Measurements from ENCODE around the gene HYPK. TPM values are rescaled to one million over a fixed set of nuclear protein-coding genes. Genes with fewer than 3 reads are reported as not detected.

HYPK gene
- total RNA-seq, 1 experiment from 2014 or later: 20.6 TPM

GRCh38 chr15:43776101-43776717 is 24.2 kb upstream of the HYPK start:
- H3K9ac ChIP-seq (ENCODE audit: low read length): peak overlapping the region; percentile 86
- peaks cover 9 to 31% of the 10 kb centered on the region in 2 experiments for H3K4me1 ChIP-seq (ENCODE audit: control insufficient read depth in 1 of 2, insufficient read depth in 2 of 2, low read length in 2 of 2)
- peak overlapping the region; percentile 99 for H3K4me2 ChIP-seq (ENCODE audit: low read length)
- intact Hi-C loops (cut with micrococcal nuclease): loop anchor here (10.0 kb wide), 1 partner anchor 331 kb away; no protein-coding TSS in a partner anchor
- no peaks in the 10 kb centered on the region; the same call in 1 of the 2 replicates for H3K79me2 ChIP-seq (ENCODE audit: insufficient read depth, low read length)
- peak overlapping the region; percentile 90 to 98 for H3K4me3 ChIP-seq (replicated peaks in 1 of 2; ENCODE audit: low read depth in 1 of 2, low read length in 2 of 2)
- ATAC-seq (peak; percentile 26), DNase-seq (ENCODE audit: low read depth, low spot score) (no peak)
- no peaks in the 10 kb centered on the region for H3K9me3 ChIP-seq (ENCODE audit: control insufficient read depth in 1 of 2, insufficient read depth in 1 of 2, low read depth in 1 of 2, low read length in 2 of 2)
- BruUV-seq (replicated peaks): no TSS peak
- no peaks in the 10 kb centered on the region for H4K20me1 ChIP-seq (ENCODE audit: insufficient read depth)
- H3K9me2 ChIP-seq (ENCODE audit: insufficient read depth): no peaks in the 10 kb centered on the region
- peaks cover 23 to 25% of the 10 kb centered on the region in 2 experiments for H3K36me3 ChIP-seq (ENCODE audit: control insufficient read depth in 1 of 2, insufficient read depth in 2 of 2, low read length in 2 of 2)
- TF ChIP-seq ZFX (IDR thresholded peaks at IDR 0.05) (0 out of 2 replicates have a peak, but pooled peaks have one; percentile 17), ZNF274 (IDR thresholded peaks at IDR 0.05; ENCODE audit: low read depth, low read length) (no peak), EGR1 (IDR thresholded peaks at IDR 0.05; ENCODE audit: low read depth) (no peak), CEBPB (IDR thresholded peaks at IDR 0.05; ENCODE audit: low read depth) (no peak), EZH2 (IDR thresholded peaks at IDR 0.05) (no peak)
- H3K27ac ChIP-seq (ENCODE audit: low read depth, low read length): peak overlapping the region; percentile 69
- no peak overlapping the region for H2AFZ ChIP-seq (ENCODE audit: low read depth, low read length, poor library complexity, severe bottlenecking)
- no peaks in the 10 kb centered on the region for H3K27me3 ChIP-seq (ENCODE audit: insufficient read depth, low read length)
- ChIA-PET POLR2A (interaction anchor here (1.2 to 2.0 kb wide), 8 partner anchors 10 to 48 kb away, joined by 3 to 8 read pairs (median 4); partner anchors contain the start of genes HYPK, MFAP1, PDIA3 and SERF2), CTCF (interaction anchor here (1.1 to 2.3 kb wide), 7 partner anchors 8 to 448 kb away, joined by 3 to 12 read pairs (median 5); partner anchors contain the start of genes HYPK, PDIA3 and SERINC4), RAD21 (ENCODE audit: low non-redundant PET in 1 of 2, low total read pairs in 2 of 2, uncharacterized antibody in 2 of 2, unreplicated experiment in 2 of 2) (no interaction called here)

- Histone ChIP-seq H3K9me2 (ENCODE audit: insufficient read depth) (no peaks in the 10 kb centered on the region), H3K9me3 (ENCODE audit: control insufficient read depth in 1 of 2, insufficient read depth in 1 of 2, low read depth in 1 of 2, low read length in 2 of 2) (no peaks in the 10 kb centered on the region), H3K4me1 (ENCODE audit: control insufficient read depth in 1 of 2, insufficient read depth in 2 of 2, low read length in 2 of 2) (peaks cover 9 to 31% of the 10 kb centered on the region in 2 experiments), H4K20me1 (ENCODE audit: insufficient read depth) (no peaks in the 10 kb centered on the region), H3K36me3 (ENCODE audit: control insufficient read depth in 1 of 2, insufficient read depth in 2 of 2, low read length in 2 of 2) (peaks cover 17 to 20% of the 10 kb centered on the region in 2 experiments; a peak in 3 of 4 replicates), H3K4me3 (replicated peaks in 1 of 2; ENCODE audit: low read depth in 1 of 2, low read length in 2 of 2) (peak within 1 kb of the TSS; percentile 90 to 98), H3K4me2 (ENCODE audit: low read length) (peak within 1 kb of the TSS; percentile 99), H2AFZ (ENCODE audit: low read depth, low read length, poor library complexity, severe bottlenecking) (peak within 1 kb of the TSS; percentile 83), H3K27me3 (ENCODE audit: insufficient read depth, low read length) (no peaks in the 10 kb centered on the region), H3K79me2 (ENCODE audit: insufficient read depth, low read length) (no peaks in the 10 kb centered on the region; the same call in 1 of the 2 replicates), H3K9ac (ENCODE audit: low read length) (peak within 1 kb of the TSS; percentile 86), H3K27ac (ENCODE audit: low read depth, low read length) (peak within 1 kb of the TSS; percentile 69)
- ChIA-PET POLR2A (interaction anchor here (0.6 to 2.0 kb wide), 8 partner anchors 9 to 472 kb away, joined by 3 to 8 read pairs (median 5); partner anchors contain the start of genes HYPK, MFAP1, PDIA3 and SERF2), CTCF (interaction anchor here (0.7 to 2.3 kb wide), 13 partner anchors 8 to 448 kb away, joined by 3 to 12 read pairs (median 4); partner anchors contain the start of genes HYPK, PDIA3 and SERINC4), RAD21 (ENCODE audit: low non-redundant PET in 1 of 2, low total read pairs in 2 of 2, uncharacterized antibody in 2 of 2, unreplicated experiment in 2 of 2) (no interaction called here)
- peak; percentile 69 for DNase-seq (ENCODE audit: low read depth, low spot score)
- intact Hi-C loops (cut with micrococcal nuclease): loop anchor here (10.0 kb wide), 1 partner anchor 332 kb away; no protein-coding TSS in a partner anchor
- BruUV-seq (replicated peaks): no TSS peak
- ATAC-seq: peak; percentile 77
- TF ChIP-seq EZH2 (IDR thresholded peaks at IDR 0.05): no peak
- TF ChIP-seq ATF3 (IDR thresholded peaks at IDR 0.05): no peak
- no peak for TF ChIP-seq MAX (IDR thresholded peaks at IDR 0.05)
- TF ChIP-seq FOSL1 (IDR thresholded peaks at IDR 0.05; ENCODE audit: low read depth): no peak
- no peak for TF ChIP-seq ELF1 (IDR thresholded peaks at IDR 0.05; ENCODE audit: borderline replicate concordance, low read depth)
- no peak for TF ChIP-seq RAD21 (IDR thresholded peaks at IDR 0.05; ENCODE audit: low read depth)
- no peak for TF ChIP-seq CBX3 (IDR thresholded peaks at IDR 0.05; ENCODE audit: low read depth)
- TF ChIP-seq EGR1 (IDR thresholded peaks at IDR 0.05; ENCODE audit: low read depth): peak; percentile 90
- TF ChIP-seq SP1 (IDR thresholded peaks at IDR 0.05; ENCODE audit: low read depth): no peak
- peak; percentile 24 for TF ChIP-seq YY1 (IDR thresholded peaks at IDR 0.05; ENCODE audit: extremely low read depth, insufficient replicate concordance, low read depth, low read length)
- TF ChIP-seq TCF7L2 (IDR thresholded peaks at IDR 0.05; ENCODE audit: borderline replicate concordance, extremely low read depth, insufficient read depth, insufficient read length): peak; percentile 3
- no peak for TF ChIP-seq ZNF274 (IDR thresholded peaks at IDR 0.05; ENCODE audit: low read depth, low read length)
- TF ChIP-seq POLR2A (IDR thresholded peaks at IDR 0.05; ENCODE audit: borderline replicate concordance, extremely low read depth, insufficient read depth, insufficient read length): peak; percentile 16
- peak; percentile 32 for TF ChIP-seq SIN3A (IDR thresholded peaks at IDR 0.05; ENCODE audit: low read depth)
- TF ChIP-seq ZFX (IDR thresholded peaks at IDR 0.05): no peak
These were observed 23.6 kb upstream of the HYPK start, which contains the start of gene ELL3 for GRCh38 chr15:43776718-43777266. TSS of gene ELL3 (minus strand) at chr15:43776966. CDS start at chr15:43776901, 65 bp downstream.

All from HCT116 (cell line).